ENCODE results near the gene NUDT14. TPM values are rescaled to one million over a fixed set of nuclear protein-coding genes. Genes with fewer than 3 reads are reported as not detected.

The NUDT14 gene
- total RNA-seq, 6 experiments from 2014 or later = 9.0 to 27.4 (median 11.4) TPM

DNA sequence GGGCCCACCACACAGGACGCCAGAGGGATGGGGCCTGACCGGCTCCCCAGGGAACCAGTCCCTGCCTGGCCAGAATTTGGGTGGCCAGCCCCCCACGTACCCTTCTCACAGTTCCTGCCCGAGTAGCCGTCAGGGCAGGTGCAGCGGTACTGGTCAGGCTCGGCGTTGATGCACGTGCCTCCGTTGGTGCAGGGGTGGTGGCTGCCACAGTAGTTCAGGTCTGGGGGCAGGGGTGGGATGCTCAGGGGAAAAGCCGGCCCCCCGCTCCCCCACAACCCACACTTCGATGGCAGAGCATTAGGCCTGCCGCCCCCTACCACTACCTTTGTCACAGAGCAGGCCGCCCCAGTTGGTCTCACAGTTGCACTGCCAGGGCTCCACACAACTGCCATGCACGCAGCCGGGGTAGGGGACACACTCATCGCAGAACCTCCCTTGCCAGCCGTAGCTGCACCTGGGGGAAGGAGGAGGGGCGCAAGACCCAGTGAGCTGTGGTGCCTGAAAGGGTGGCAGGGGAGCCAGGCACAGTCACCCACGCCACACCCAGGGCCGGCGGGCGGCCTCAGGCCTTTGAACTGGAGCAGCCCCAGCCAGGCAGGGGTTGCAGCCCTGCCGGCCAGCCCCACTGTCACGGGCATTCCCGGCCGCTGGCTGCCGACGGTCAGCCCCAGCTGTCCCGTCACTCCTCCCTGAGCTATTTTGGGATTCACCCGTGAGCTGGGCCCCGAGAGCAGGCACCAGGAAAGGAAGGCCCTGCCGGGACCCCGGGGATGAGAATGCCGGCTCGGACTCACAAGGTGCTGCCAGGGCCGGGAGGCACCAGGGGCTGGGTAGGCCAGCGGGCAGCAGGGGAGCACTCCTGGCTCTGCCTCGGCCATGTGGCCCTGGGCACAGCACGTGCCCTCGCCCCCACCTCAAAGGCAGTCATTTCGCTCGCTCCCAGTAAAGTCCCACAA, 29.0 kb downstream of the NUDT14 start:
- no peak for ATAC-seq
- intact Hi-C loops (cut with DNase I) = no loop called here

DNA sequence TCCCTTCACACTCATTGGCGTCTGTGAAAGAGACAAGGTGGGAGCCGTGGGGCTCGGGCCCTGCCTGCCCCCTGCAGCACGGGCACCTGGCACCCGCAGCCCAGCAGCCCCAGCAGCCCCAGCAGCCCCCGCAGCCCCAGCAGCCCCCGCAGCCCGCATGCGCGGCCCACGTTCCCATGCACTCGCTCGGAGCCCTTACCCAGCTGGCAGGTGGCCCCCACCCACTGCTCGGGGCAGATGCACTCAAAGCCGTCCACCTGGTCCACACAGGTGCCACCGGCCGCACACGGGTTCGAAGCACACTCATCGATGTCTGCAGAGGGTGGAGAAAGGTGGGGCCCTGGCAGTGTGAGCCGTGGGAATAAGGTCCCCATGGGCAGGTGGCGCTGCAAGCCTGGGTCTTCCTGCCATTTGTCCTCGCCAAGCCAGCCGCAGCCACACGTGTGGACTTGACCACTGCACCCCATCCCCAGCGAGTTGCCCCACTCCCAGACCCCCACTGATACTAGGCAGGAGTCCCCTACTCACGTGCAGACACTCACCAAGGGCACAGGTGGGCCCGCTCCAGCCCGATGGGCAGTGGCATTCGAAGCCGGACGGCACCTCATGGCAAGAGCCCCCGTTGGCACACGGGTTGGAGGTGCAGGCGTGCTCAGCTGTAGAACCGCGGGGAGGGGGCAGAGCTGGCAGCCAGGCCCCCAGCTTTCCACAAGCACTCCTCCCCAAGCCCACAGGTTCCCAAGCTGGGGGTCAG, 29.9 kb downstream of the NUDT14 start:
- DNase-seq (peak in 1 of 3 donors; percentile 50), ATAC-seq (no peak)
- H3K4me1 ChIP-seq = no peaks in the 10 kb centered on the region
- H3K36me3 ChIP-seq = no peaks in the 10 kb centered on the region
- no peaks in the 10 kb centered on the region for H3K9me3 ChIP-seq
- WGBS (ENCODE audit: insufficient coverage, low coverage, low lambda C conversion rate, missing lambda C conversion rate) = no CpG with 5 or more reads among the region's 37 CpGs
- TF ChIP-seq POLR2A (IDR thresholded peaks at IDR 0.05) (no peak), CTCF (IDR thresholded peaks at IDR 0.05) (no peak)
- intact Hi-C loops (cut with DNase I) = no loop called here
- no peak overlapping the region for H3K27ac ChIP-seq
- no peak overlapping the region for H3K4me3 ChIP-seq
- no peaks in the 10 kb centered on the region for H3K27me3 ChIP-seq

More for the DNA sequence above, 29.0 kb downstream of the NUDT14 start:
- Histone ChIP-seq H3K27me3 (no peaks in the 10 kb centered on the region), H3K36me3 (no peaks in the 10 kb centered on the region), H3K4me3 (no peak overlapping the region), H3K4me1 (no peaks in the 10 kb centered on the region), H3K9me3 (no peaks in the 10 kb centered on the region), H3K27ac (no peak overlapping the region)
- TF ChIP-seq CTCF (IDR thresholded peaks at IDR 0.05) (no peak), POLR2A (IDR thresholded peaks at IDR 0.05) (no peak)
- 96% methylated on average over 5 of the region's 44 CpGs for WGBS (ENCODE audit: insufficient coverage, low coverage, low lambda C conversion rate, missing lambda C conversion rate)
- peak in 1 of 3 donors; percentile 53 for DNase-seq

DNA sequence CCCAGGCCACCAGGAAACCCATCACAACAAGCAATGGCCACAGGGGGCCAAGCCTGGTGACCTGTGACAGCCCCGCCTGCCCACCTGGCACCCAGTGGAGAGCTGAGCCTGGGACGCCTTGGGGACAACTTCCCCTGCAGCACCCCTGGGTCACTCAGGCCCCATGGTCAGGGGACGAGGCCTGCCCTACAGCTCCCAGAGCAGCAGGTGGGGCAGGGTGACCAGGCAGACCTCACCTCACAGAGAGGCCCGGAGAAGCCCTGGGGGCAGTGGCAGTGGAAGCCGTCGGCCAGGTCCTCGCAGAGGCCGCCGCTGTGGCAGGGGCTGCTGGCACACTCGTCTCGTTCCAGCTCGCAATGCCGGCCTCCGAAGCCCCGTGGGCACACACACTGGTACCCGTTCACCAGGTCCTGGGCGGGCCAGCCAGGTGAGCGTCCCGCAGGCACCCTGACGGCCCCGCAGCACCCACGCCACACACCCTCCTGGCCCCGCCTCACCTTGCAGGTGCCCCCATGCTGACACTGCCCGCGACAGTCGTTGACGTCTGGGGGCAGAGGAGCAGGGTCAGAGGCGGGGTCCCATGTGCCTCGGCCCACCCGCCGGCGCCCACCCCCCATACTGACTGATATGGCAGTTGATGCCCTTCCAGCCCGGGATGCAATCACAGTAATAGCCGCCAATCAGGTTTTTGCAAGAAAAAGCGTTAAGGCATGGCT, 30.6 kb downstream of the NUDT14 start:
- Histone ChIP-seq H3K36me3 (no peaks in the 10 kb centered on the region), H3K27me3 (no peaks in the 10 kb centered on the region), H3K27ac (no peak overlapping the region), H3K4me1 (no peaks in the 10 kb centered on the region), H3K4me3 (no peak overlapping the region), H3K9me3 (no peaks in the 10 kb centered on the region)
- DNase-seq (peak in 1 of 3 donors; percentile 54), ATAC-seq (no peak)
- WGBS (ENCODE audit: insufficient coverage, low coverage, low lambda C conversion rate, missing lambda C conversion rate) = no CpG with 5 or more reads among the region's 35 CpGs
- TF ChIP-seq CTCF (IDR thresholded peaks at IDR 0.05) (no peak), POLR2A (IDR thresholded peaks at IDR 0.05) (no peak)
- intact Hi-C loops (cut with DNase I) = no loop called here

GRCh38 chr14:105150026-105150367, 31.1 kb downstream of the NUDT14 start:
- Histone ChIP-seq H3K27ac (no peak overlapping the region), H3K9me3 (no peaks in the 10 kb centered on the region), H3K4me1 (no peaks in the 10 kb centered on the region), H3K4me3 (no peak overlapping the region), H3K36me3 (no peaks in the 10 kb centered on the region), H3K27me3 (no peaks in the 10 kb centered on the region)
- no CpG with 5 or more reads among the region's 4 CpGs for WGBS (ENCODE audit: insufficient coverage, low coverage, low lambda C conversion rate, missing lambda C conversion rate)
- no peak for ATAC-seq
- DNase-seq = no peak
- no peak for TF ChIP-seq POLR2A (IDR thresholded peaks at IDR 0.05)
- TF ChIP-seq CTCF (IDR thresholded peaks at IDR 0.05) = no peak
- intact Hi-C loops (cut with DNase I) = no loop called here
